Stimulated activated CD8-positive, alpha-beta memory T cell treated with anti-CD3 and anti-CD28 coated beads, Interleukin-12 subunit alpha, Interleukin-12 subunit beta, amount 100 ng/mL, for 1 hour (primary cell): ENCODE data around the gene NWD2.
"Not testable (repeated sequence)": the region's sequence is repeated elsewhere in the genome, so short reads cannot be mapped to it uniquely, and the experiment has no call there.

Experiments
- DNase-seq: peaks from one replicate; pipeline ENCODE4 v3.0.0-alpha.2; 2020; ENCODE audit warnings: low read depth

Gene NWD2

DNA sequence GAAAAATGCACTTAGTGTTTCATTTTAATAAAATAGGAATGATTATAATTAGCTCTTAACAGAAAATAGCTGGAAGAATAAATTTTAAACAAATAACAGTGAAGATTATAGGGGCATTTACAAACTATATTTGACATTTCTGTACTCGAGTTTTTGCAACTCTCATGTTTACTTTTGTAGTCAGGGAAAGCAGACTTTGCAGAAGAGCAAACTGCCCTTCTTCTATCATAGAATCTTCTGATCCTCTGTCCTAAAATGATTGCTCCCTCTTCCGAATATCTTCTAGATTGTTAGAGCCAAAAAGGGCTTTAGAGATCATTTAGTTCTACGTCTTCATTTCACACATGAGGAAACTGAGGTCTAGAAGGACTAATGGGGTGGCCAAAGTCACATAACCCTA lies 222.7 kb downstream of the NWD2 start:
- no peak for DNase-seq

DNA sequence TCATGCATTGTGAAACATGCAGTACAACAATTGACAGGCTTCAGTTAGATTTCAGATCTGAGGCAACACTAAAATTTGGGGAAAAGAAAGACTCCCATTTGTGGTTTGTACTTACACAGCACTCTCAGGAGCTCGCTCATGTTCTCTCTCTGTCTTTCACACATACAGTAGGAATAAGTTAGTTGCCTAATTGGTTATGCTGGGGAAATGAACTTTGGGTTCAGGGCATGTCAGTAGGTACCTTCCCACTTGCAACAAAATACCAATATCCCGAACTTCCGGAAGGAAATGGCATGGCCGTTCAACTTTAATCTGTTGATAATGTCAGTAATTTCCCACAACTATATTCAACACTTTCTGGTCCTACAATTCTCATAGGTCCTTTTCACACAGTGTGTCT lies 223.3 kb downstream of the NWD2 start:
- no peak for DNase-seq

- DNase-seq = no peak
Measured at GRCh38 chr4:37469286-37469685, 224.7 kb downstream of the NWD2 start.

- DNase-seq = no peak
Measured at GRCh38 chr4:37470245-37470644, 225.7 kb downstream of the NWD2 start.

DNA sequence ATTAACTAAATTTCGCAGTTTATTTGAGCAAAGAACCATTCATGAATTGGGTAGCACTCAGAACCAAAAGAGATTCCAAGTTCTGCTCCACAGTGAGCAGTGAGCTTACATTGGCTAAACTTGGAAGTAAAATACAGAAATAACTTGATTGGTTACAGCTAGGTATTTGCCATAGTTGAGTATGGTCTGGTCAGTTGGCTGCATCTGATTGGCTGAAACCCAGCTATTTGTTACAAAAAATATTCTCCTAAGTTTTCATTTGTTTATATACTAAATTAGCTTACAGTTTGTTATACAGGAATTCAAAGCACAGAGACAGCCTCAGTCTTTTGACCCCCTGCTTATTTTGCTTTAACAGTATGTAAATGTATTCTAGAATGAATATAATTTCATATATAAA lies 226.6 kb downstream of the NWD2 start:
- DNase-seq = no peak

- no peak for DNase-seq
Measured at GRCh38 chr4:37471971-37472370, 227.4 kb downstream of the NWD2 start.

DNA sequence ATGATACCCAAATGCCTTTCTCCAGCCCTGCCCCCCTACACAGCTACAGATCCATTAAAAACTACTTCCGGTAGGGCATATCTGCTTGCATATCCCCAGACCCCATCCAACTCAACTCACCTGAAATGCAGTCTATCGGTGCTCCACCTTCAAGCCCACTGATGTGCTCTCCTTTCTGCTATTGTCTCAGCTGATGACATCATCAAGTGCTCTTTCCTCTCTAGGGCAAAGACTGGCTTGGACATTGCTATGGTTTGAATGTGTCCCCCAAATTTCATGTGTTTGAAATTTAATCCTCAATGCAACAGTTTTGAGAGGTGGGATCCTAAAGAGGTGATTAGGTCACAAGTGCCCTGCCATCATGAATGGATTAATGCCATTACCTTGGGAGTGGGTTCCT lies 229.3 kb downstream of the NWD2 start:
- no peak for DNase-seq

DNA sequence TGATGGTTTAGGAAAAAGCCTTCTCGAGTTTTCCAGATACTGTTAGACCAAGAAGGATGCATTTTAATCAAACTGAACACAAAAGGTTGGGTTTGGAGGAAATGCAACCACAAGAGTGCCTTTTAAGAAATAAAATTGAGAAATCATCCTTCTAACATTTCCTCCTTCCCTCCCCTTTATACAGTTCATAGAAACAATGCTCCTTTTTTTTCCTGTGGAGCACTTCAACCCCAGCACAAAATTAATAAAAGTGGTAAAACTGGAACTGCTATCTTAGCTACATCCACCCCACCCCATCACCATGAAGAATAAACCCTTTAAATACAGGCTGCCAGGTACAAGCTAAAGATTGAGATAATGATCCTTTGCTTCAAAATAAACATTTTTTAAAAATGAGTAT lies 230.5 kb downstream of the NWD2 start:
- no peak for DNase-seq

DNA sequence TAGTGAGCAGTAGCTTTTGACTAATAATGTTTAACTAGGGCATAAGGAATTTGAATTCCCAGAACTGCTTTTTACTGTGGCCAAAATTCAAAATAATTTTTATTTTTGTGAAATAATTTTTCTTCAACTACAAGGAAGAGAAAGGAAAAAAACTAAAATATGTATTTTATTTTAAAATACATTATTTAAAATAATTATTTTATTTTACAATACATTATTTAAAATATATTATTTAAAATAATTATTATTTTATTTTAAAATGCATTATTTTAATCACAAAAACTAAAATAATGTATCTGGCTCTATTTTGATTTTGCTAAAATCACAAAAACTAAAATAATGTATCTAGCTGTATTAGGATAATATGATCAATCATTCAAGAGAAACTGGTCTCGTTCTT lies 231.2 kb downstream of the NWD2 start:
- DNase-seq = no peak

DNA sequence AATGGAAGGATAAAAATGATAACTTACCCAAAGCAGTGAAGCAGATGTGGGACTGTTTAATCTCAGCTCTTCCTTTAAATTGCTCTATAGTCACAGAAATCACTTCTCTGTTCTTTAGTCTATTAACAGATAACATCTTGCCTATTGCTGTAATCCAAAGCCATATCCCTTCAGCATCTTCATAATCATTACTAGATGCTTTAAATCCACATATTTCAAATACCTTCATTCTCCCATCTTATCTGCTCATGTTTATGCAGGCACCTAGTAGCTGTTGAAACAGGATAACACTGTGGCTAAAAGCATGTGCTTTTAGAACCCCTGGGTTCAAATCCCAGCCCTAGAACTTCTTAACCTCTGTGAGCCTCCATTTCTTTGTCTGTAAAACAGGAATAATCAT lies 231.7 kb downstream of the NWD2 start:
- DNase-seq = no peak

- DNase-seq = no peak
Measured at GRCh38 chr4:37476691-37477090, 232.1 kb downstream of the NWD2 start.

GRCh38 chr4:37477126-37477525 lies 232.6 kb downstream of the NWD2 start:
- no peak for DNase-seq

GRCh38 chr4:37478151-37478550 lies 233.6 kb downstream of the NWD2 start:
- DNase-seq = no peak

GRCh38 chr4:37480509-37480908 lies 236.0 kb downstream of the NWD2 start:
- no peak for DNase-seq

GRCh38 chr4:37481547-37482122 lies 237.1 kb downstream of the NWD2 start:
- DNase-seq = no peak

DNA sequence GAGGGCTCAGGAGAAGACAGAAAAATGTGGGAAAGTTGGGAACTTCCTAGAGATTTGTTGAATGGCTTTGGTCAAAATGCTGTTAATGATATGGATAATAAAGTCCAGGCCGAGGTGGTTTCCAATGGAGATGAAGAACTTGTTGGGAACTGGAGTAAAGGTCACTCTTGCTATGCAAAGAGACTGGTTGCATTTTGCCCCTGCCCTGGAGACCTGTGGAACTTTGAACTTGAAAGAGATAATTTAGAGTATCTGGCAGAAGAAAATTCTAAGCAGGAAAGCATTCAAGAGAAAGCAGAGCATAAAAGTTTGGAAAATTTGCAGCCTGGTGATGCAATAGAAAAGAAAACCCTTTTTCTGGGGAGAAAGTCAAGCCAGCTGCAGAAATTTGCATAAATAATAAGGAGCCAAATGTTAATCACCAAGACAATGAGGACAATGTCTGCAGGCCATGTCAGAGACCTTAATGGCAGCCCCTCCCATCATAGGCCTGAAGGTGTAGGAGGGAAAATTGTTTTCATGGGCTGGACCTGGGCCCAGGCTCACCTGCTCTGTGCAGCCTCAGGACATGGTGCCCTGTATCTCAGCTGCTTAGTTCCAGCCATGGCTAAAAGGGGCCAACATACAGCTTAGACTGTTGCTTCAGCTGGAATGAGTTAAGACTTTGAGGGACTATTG lies 237.8 kb downstream of the NWD2 start:
- DNase-seq = no peak

GRCh38 chr4:37483610-37484009 lies 239.1 kb downstream of the NWD2 start:
- DNase-seq = no peak

- no peak for DNase-seq
Measured at GRCh38 chr4:37486166-37486565, 241.6 kb downstream of the NWD2 start.

DNA sequence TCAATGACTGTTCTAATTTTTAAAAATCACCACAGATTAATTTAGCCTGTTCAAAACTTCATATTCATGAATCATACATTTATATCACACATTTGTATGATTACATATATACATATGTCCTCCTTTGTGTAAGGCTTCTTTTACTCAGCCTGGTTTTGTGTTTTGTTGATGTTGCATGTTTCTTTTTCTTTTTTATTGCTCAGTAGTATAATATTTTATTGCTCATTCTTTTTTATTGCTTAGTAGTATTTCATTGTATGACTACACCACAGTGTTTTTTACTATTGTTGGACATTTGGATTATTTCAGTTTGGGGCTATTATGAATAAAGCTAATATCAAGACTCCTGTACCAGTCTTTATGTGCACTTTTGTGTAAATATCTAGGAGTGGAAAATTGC lies 243.1 kb downstream of the NWD2 start:
- no peak for DNase-seq

DNA sequence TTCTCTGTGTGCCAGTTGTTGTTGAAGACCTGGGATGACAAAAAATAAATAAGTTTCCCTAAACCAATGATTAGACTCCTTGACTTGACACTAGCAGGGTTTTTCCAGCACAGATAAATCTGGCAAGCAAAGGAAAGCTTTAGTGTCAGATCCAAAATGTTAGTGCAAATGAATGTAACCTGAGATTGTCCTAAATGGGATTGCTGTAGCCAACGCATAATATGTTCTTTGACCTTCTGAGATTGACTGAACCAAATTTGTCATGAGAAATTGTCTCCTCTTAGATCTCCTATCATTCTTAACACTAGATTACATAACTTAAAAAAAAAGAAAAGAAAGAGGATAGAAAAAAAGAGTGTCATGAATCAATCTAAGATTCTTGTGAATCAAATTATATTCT lies 245.2 kb downstream of the NWD2 start:
- DNase-seq = no peak

DNA sequence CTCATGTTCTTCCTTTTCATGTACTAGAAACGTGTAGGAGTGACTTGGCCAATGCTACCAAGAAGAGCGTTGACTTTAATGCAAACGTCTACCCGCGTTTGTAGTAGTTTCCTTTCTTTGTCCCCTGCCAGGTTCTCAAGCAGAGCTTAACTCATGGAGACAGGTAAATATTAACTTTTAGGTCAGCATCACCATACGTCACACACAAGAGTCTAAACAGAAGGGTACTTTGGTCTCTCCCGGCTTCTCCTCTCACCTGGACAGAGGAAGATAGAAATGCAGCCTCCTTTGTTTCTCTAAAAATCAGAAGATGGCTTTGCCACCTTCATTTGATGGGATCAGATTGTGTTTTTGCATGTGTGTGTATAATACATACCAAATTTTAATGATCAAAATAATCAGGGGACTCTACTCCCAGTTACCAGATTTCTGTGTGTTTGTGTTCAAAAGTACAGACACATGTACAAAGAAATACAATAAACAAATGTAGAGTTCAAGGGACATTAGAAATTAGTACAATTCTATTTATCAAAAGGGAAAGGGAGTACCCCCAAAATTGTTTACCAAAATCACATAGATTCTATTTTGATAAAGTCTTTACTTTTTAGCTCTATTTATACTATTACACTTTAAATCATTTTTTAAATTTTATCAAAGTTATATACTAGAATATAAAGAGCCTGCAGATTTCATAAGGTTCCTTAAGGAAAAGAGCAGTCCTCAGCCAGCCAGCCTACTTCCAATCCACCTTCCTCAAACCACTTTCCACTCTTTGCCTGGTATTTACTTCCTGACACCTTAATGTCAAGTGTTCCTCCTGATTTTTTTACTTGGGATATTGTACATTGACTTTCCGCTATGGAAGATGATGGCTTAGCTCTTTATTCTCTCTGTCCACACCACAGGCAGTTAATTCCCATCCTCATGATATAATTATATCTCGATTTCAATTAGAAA lies 246.1 kb downstream of the NWD2 start:
- no peak for DNase-seq

- not testable (repeated sequence) for DNase-seq
Measured at GRCh38 chr4:37495353-37495752, 250.8 kb downstream of the NWD2 start.
